ENCODE results near the gene DLX6. TPM values are rescaled to one million over a fixed set of nuclear protein-coding genes. Genes with fewer than 3 reads are reported as not detected.

The DLX6 gene
- total RNA-seq, 1 experiment from 2014 or later = not detected

DNA sequence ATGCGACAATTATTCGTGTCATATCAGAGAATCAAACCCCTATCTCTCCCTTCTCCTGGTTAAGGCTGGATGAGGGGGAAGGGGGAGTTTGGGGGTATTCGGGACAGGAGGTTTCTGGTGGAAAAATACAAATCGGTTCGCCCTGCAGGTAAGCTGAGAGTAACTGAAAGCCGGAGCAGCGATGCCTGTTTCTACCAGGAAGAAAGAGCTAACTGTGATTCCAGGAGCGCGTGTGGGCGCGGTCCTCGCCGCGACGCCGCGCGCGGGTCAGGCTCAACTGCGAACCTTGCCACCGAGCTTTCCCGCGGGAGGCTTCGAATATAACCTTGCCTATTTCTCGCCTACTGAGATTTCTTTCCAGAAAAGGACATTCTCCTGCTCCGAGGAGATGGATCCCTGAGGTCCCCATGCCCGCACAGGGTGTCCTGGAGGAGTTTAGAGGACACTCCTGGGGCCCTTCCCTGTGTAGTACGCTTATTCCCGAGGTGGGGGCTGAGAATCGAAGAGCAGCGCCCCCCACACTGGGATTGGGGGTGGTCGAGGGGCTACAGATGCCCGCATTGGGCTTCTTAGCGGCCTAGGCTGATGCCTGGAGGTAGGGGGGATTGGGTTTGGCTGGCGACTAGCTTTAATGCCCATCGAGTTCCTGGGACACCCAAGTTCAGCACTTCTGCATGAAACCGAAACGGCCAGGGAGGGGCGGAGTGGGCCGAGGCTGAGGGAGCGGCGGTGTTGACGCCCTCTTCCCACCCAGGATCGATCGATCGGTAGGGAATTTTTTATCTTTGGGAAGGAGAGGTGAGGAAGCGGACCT lies 13.0 kb upstream of the DLX6 start:
- Histone ChIP-seq H3K4me3 (ENCODE audit: low read length) (no peak overlapping the region), H3K27me3 (ENCODE audit: low read length) (no peaks in the 10 kb centered on the region), H3K79me2 (ENCODE audit: low read length) (no peaks in the 10 kb centered on the region), H3K9me3 (ENCODE audit: low read length) (no peaks in the 10 kb centered on the region), H3K9ac (ENCODE audit: low read length) (no peak overlapping the region), H3K9me2 (replicated peaks; ENCODE audit: insufficient read depth, low read length) (no peaks in the 10 kb centered on the region), H4K20me1 (ENCODE audit: insufficient read depth, low read depth, low read length) (no peaks in the 10 kb centered on the region), H3K27ac (ENCODE audit: low read length) (no peak overlapping the region), H3K4me2 (ENCODE audit: low read depth, low read length, poor library complexity, severe bottlenecking) (no peak overlapping the region), H2AFZ (ENCODE audit: low read length) (no peak overlapping the region), H3K4me1 (ENCODE audit: low read length) (no peaks in the 10 kb centered on the region), H3K36me3 (ENCODE audit: insufficient read depth, low read length) (no peaks in the 10 kb centered on the region)
- no peak for DNase-seq

DNA sequence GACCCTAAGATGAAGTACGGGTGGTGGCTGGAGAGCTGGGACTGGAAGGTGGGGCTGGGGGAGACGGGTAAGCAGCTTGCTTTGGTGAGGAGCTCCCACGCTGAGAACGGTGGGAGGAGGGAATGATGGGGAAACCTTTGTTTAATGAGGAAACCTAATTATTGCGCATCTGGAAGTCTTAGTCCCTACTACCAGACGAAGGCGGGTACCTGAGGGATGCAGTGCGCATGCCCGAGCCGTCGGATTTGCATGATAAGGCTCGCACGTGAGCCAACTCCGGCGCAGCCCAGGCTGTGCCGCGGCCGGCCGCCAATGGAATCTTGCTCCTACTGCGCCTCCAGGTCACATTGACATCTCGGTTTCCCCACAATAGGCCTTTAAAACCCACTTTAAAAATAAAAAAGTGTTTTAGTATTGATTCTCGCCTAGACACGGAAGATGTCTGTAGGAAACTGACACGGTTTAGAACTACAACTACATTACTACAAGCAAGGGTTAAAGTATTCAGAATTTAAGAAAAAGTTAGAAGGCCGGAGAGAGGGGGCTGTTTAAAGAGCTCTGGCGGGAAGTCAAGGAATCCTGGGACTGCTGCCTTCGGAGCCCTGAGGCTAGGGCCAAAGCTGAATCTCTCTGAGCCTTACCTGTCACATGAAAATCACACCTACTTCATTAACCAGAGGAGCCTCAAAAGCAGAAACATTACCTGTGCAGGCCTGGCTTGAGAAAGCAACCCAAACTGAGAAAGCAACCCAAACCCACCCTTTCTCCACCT lies 12.1 kb upstream of the DLX6 start:
- no peaks in the 10 kb centered on the region for H3K79me2 ChIP-seq (ENCODE audit: low read length)
- no peak overlapping the region for H2AFZ ChIP-seq (ENCODE audit: low read length)
- no peaks in the 10 kb centered on the region for H4K20me1 ChIP-seq (ENCODE audit: insufficient read depth, low read depth, low read length)
- no peaks in the 10 kb centered on the region for H3K4me1 ChIP-seq (ENCODE audit: low read length)
- H3K27ac ChIP-seq (ENCODE audit: low read length) = no peak overlapping the region
- DNase-seq = no peak
- no peaks in the 10 kb centered on the region for H3K9me2 ChIP-seq (replicated peaks; ENCODE audit: insufficient read depth, low read length)
- H3K36me3 ChIP-seq (ENCODE audit: insufficient read depth, low read length) = no peaks in the 10 kb centered on the region
- no peak overlapping the region for H3K4me3 ChIP-seq (ENCODE audit: low read length)
- H3K27me3 ChIP-seq (ENCODE audit: low read length) = no peaks in the 10 kb centered on the region
- H3K4me2 ChIP-seq (ENCODE audit: low read depth, low read length, poor library complexity, severe bottlenecking) = no peak overlapping the region
- H3K9me3 ChIP-seq (ENCODE audit: low read length) = no peaks in the 10 kb centered on the region
- no peak overlapping the region for H3K9ac ChIP-seq (ENCODE audit: low read length)

DNA sequence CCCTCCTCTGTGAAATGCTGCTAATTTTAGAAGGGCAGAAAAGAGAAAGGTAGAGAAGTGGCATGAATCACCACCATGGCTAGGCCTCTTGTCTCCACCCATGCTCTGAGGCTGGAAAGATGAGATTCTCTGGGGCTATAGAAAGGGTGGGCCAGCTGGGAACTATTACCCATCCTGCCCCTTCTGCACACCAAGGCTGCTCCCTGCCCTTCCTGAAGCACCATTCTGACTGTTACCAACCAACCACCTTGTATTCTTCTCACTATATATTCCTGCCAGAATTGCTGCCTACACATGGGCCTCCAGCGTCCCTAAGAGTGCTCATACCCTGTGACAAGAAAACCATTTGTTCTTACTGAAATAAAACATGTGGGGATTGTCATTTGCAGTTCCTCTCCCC lies 11.4 kb upstream of the DLX6 start:
- Histone ChIP-seq H3K9me3 (ENCODE audit: low read length) (no peaks in the 10 kb centered on the region), H4K20me1 (ENCODE audit: insufficient read depth, low read depth, low read length) (no peaks in the 10 kb centered on the region), H3K9ac (ENCODE audit: low read length) (no peak overlapping the region), H3K27ac (ENCODE audit: low read length) (no peak overlapping the region), H3K4me3 (ENCODE audit: low read length) (no peak overlapping the region), H3K4me1 (ENCODE audit: low read length) (no peaks in the 10 kb centered on the region), H2AFZ (ENCODE audit: low read length) (no peak overlapping the region), H3K36me3 (ENCODE audit: insufficient read depth, low read length) (no peaks in the 10 kb centered on the region), H3K27me3 (ENCODE audit: low read length) (no peaks in the 10 kb centered on the region), H3K79me2 (ENCODE audit: low read length) (no peaks in the 10 kb centered on the region), H3K4me2 (ENCODE audit: low read depth, low read length, poor library complexity, severe bottlenecking) (no peak overlapping the region), H3K9me2 (replicated peaks; ENCODE audit: insufficient read depth, low read length) (no peaks in the 10 kb centered on the region)
- no peak for DNase-seq

GRCh38 chr7:96995406-96996110 lies 9.8 kb upstream of the DLX6 start:
- Histone ChIP-seq H3K9me3 (ENCODE audit: low read length) (no peaks in the 10 kb centered on the region), H3K27me3 (ENCODE audit: low read length) (no peaks in the 10 kb centered on the region), H3K9me2 (replicated peaks; ENCODE audit: insufficient read depth, low read length) (no peaks in the 10 kb centered on the region), H3K4me3 (ENCODE audit: low read length) (no peak overlapping the region), H3K4me2 (ENCODE audit: low read depth, low read length, poor library complexity, severe bottlenecking) (no peak overlapping the region), H3K9ac (ENCODE audit: low read length) (no peak overlapping the region), H2AFZ (ENCODE audit: low read length) (no peak overlapping the region), H4K20me1 (ENCODE audit: insufficient read depth, low read depth, low read length) (no peaks in the 10 kb centered on the region), H3K79me2 (ENCODE audit: low read length) (no peaks in the 10 kb centered on the region), H3K36me3 (ENCODE audit: insufficient read depth, low read length) (no peaks in the 10 kb centered on the region), H3K27ac (ENCODE audit: low read length) (no peak overlapping the region), H3K4me1 (ENCODE audit: low read length) (no peaks in the 10 kb centered on the region)
- no peak for DNase-seq

- no peaks in the 10 kb centered on the region for H3K9me2 ChIP-seq (replicated peaks; ENCODE audit: insufficient read depth, low read length)
Observed at GRCh38 chr7:96996111-96996957, 9.0 kb upstream of the DLX6 start.

DNA sequence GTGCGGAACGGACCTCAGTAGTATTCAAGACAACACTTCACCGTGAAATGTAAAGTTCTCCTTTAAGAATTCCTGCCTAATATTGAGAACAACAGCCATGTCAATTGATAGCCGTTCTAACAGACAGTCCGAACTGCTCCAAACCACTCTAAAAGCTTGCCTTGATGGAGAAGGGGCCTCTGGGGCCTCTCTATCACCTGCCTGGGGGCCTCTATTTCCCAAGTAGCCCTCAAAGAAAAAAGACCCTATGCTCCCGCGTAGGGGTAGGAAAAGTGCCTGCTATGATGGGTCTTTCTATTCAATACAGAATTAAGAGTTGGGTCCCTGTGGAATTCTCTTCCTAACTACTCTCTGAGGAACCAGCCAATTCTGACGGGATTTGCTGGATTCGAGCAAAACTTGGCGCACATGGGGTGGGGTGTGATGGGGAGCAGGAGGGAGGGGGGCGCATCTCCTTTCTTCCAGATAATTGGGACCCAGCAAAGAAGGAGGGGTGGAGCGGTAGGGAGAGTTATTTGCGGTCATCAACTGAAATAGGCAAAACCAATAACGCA lies 8.3 kb upstream of the DLX6 start:
- H3K27ac ChIP-seq (ENCODE audit: low read length) = no peak overlapping the region
- H2AFZ ChIP-seq (ENCODE audit: low read length) = no peak overlapping the region
- no peak overlapping the region for H3K4me3 ChIP-seq (ENCODE audit: low read length)
- no peaks in the 10 kb centered on the region for H3K27me3 ChIP-seq (ENCODE audit: low read length)
- no peaks in the 10 kb centered on the region for H3K9me2 ChIP-seq (replicated peaks; ENCODE audit: insufficient read depth, low read length)
- no peaks in the 10 kb centered on the region for H3K79me2 ChIP-seq (ENCODE audit: low read length)
- DNase-seq = no peak
- H3K9me3 ChIP-seq (ENCODE audit: low read length) = no peaks in the 10 kb centered on the region
- H3K36me3 ChIP-seq (ENCODE audit: insufficient read depth, low read length) = no peaks in the 10 kb centered on the region
- H4K20me1 ChIP-seq (ENCODE audit: insufficient read depth, low read depth, low read length) = no peaks in the 10 kb centered on the region
- H3K4me1 ChIP-seq (ENCODE audit: low read length) = no peaks in the 10 kb centered on the region
- no peak overlapping the region for H3K9ac ChIP-seq (ENCODE audit: low read length)
- H3K4me2 ChIP-seq (ENCODE audit: low read depth, low read length, poor library complexity, severe bottlenecking) = no peak overlapping the region

More at GRCh38 chr7:96996111-96996957, 9.0 kb upstream of the DLX6 start:
- Histone ChIP-seq H3K4me2 (ENCODE audit: low read depth, low read length, poor library complexity, severe bottlenecking) (no peak overlapping the region), H3K79me2 (ENCODE audit: low read length) (no peaks in the 10 kb centered on the region), H3K27ac (ENCODE audit: low read length) (no peak overlapping the region), H2AFZ (ENCODE audit: low read length) (no peak overlapping the region), H3K36me3 (ENCODE audit: insufficient read depth, low read length) (no peaks in the 10 kb centered on the region), H3K27me3 (ENCODE audit: low read length) (no peaks in the 10 kb centered on the region), H3K9ac (ENCODE audit: low read length) (no peak overlapping the region), H3K4me3 (ENCODE audit: low read length) (no peak overlapping the region), H3K4me1 (ENCODE audit: low read length) (no peaks in the 10 kb centered on the region), H3K9me3 (ENCODE audit: low read length) (no peaks in the 10 kb centered on the region), H4K20me1 (ENCODE audit: insufficient read depth, low read depth, low read length) (no peaks in the 10 kb centered on the region)
- no peak for DNase-seq

DNA sequence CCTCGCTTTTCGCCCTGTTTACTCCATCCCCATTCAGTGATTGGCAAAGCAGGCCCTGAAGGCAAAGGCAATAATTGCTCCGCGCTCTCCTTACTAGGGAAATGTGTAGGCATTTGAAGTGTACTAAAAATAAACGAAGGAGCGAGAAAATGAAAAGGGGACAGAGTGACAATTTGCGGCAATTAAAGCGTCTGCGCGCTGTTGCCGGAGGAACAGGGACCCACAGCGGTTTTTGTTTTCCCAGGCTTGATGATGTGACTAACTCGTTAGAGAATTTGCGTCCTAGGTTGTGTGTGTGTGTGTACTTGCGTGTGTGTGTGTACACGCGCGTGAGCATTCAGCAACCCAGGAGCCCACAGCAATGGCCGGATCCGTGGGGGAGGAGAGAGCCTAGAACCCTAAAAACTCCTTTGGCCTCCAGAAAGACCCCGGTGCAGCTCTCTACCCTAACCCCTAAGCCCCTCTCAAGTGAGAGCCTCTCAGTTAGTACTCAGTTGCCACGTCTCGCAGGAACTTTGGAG lies 7.8 kb upstream of the DLX6 start:
- H3K79me2 ChIP-seq (ENCODE audit: low read length) = no peaks in the 10 kb centered on the region

More for the DNA sequence above, 7.8 kb upstream of the DLX6 start:
- no peaks in the 10 kb centered on the region for H3K9me2 ChIP-seq (replicated peaks; ENCODE audit: insufficient read depth, low read length)
- H3K27me3 ChIP-seq (ENCODE audit: low read length) = no peaks in the 10 kb centered on the region
- H3K9ac ChIP-seq (ENCODE audit: low read length) = no peak overlapping the region
- no peaks in the 10 kb centered on the region for H3K4me1 ChIP-seq (ENCODE audit: low read length)
- no peak for DNase-seq
- no peak overlapping the region for H3K4me3 ChIP-seq (ENCODE audit: low read length)
- H3K4me2 ChIP-seq (ENCODE audit: low read depth, low read length, poor library complexity, severe bottlenecking) = no peak overlapping the region
- no peak overlapping the region for H3K27ac ChIP-seq (ENCODE audit: low read length)
- H4K20me1 ChIP-seq (ENCODE audit: insufficient read depth, low read depth, low read length) = no peaks in the 10 kb centered on the region
- H2AFZ ChIP-seq (ENCODE audit: low read length) = no peak overlapping the region
- H3K36me3 ChIP-seq (ENCODE audit: insufficient read depth, low read length) = no peaks in the 10 kb centered on the region
- H3K9me3 ChIP-seq (ENCODE audit: low read length) = no peaks in the 10 kb centered on the region

Data from Karpas-422 (cell line).